ENCODE results near the gene RPL39. TPM values are rescaled to one million over a fixed set of nuclear protein-coding genes. Genes with fewer than 3 reads are reported as not detected.
A peak's percentile ranks its signal among the peaks of the same experiment; 100 is the strongest.

RPL39 gene
- total and polyA plus RNA-seq, 2 of the 8 experiments (the other 6 are each of a cell fraction or from before 2014, with no cell fraction given): 1,942 to 2,394 TPM

DNA sequence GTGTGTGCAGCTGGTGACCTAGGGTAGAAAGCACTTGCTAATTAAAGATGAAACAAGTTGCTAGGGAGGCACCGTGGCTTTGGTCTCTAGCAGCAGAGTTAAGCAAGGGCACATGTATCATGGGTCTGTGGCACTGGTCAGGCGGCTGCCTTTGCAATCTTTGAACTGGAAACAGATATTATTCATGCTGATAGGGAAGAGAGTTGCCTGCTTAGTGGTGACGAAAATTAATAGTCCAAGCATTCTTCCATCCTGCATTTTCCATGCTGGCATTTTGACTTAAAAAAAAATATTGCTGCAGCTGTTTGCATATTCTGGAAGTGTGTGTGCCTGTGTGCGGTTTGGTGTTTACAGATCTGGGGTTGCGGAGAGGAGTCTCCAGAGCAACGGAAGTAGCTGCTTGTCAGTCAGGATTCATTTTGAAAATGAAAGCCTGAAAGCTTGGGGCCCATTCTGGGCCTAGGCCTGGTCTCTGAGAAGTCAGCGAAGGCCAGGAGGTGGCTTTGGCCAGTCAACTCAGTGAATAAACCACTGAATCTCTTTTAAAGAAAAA, 35.4 kb downstream of the RPL39 start:
- H2AK5ac ChIP-seq (ENCODE audit: low read depth, low read length): 0 out of 2 replicates have a peak overlapping the region, but pooled peaks have one; percentile 53
- no peak for DNase-seq (ENCODE audit: low read depth in 1 of 2, low spot score in 2 of 2)
- H2BK20ac ChIP-seq (ENCODE audit: low read length): no peak overlapping the region
- no peak overlapping the region for H3K27ac ChIP-seq (ENCODE audit: low read depth, low read length)
- H4K20me1 ChIP-seq (replicated peaks in 1 of 2; ENCODE audit: control insufficient read depth in 1 of 2, insufficient read depth in 2 of 2, low read length in 2 of 2): no peaks in the 10 kb centered on the region
- peak overlapping the region; percentile 87 to 92; a peak in 2 of 4 replicates for H3K4me2 ChIP-seq (ENCODE audit: insufficient read depth in 1 of 2, low read depth in 2 of 2, low read length in 2 of 2)
- no peaks in the 10 kb centered on the region for H3K9me3 ChIP-seq (ENCODE audit: insufficient read depth in 2 of 2, low read depth in 1 of 2, low read length in 1 of 2)
- no peak overlapping the region for H2BK12ac ChIP-seq (ENCODE audit: low read depth, low read length)
- no peak overlapping the region for H4K5ac ChIP-seq (ENCODE audit: insufficient read length, low read depth, low read length)
- no peak for FAIRE-seq
- no peak overlapping the region for H3K9ac ChIP-seq (replicated peaks in 1 of 4; ENCODE audit: extremely low read depth in 1 of 4, low read depth in 3 of 4, low read length in 3 of 4)
- no peak overlapping the region for H2BK5ac ChIP-seq (ENCODE audit: low read depth, low read length)
- no peak overlapping the region for H4K8ac ChIP-seq (ENCODE audit: extremely low read depth, insufficient read depth, low read length)
- peaks cover 17% of the 10 kb centered on the region; the same call in 1 of the 2 replicates for H3K23me2 ChIP-seq (ENCODE audit: low read depth, low read length)
- H3K79me2 ChIP-seq (ENCODE audit: control insufficient read depth in 1 of 2, insufficient read depth in 2 of 2, low read length in 2 of 2): no peaks in the 10 kb centered on the region
- H3K4ac ChIP-seq (replicated peaks; ENCODE audit: insufficient read length, low read depth, low read length): no peak overlapping the region
- H3K56ac ChIP-seq (replicated peaks; ENCODE audit: insufficient read length, low read depth, low read length): no peak overlapping the region
- POLR2A ChIA-PET (ENCODE audit: partially characterized antibody): interaction anchor here (0.6 to 1.5 kb wide), 3 partner anchors 131 to 519 kb away, joined by 3 read pairs; no protein-coding TSS in a partner anchor
- no peak overlapping the region for H3K23ac ChIP-seq (ENCODE audit: insufficient read length)
- no peak overlapping the region for H3K18ac ChIP-seq (ENCODE audit: extremely low read depth, low read length)
- H3K14ac ChIP-seq (ENCODE audit: insufficient read length): no peak overlapping the region
- CTCF ChIA-PET (ENCODE audit: partially characterized antibody): interaction anchor here (1.0 to 3.8 kb wide), 4 partner anchors 12 to 146 kb away, joined by 3 to 20 read pairs (median 12); no protein-coding TSS in a partner anchor
- H3K79me1 ChIP-seq (ENCODE audit: low read depth, low read length): no peaks in the 10 kb centered on the region
- H4K91ac ChIP-seq (replicated peaks; ENCODE audit: insufficient read length, low read length): no peak overlapping the region
- no peaks in the 10 kb centered on the region for H3K36me3 ChIP-seq (ENCODE audit: control insufficient read depth in 2 of 4, insufficient read depth in 4 of 4, low read length in 3 of 4)
- 79% methylated on average over 7 of the region's 7 CpGs; no CpG with 5 or more reads in 1 of the 2 experiments for WGBS, 2 experiments (ENCODE audit: extremely low coverage in 1 of 2, insufficient coverage in 1 of 2, insufficient read length in 1 of 2, insufficient replicate concordance in 2 of 2, low coverage in 1 of 2, low lambda C conversion rate in 2 of 2, missing lambda C conversion rate in 1 of 2)
- H2AFZ ChIP-seq (ENCODE audit: low read length): no peak overlapping the region
- H3K4me1 ChIP-seq (replicated peaks in 1 of 4; ENCODE audit: control insufficient read depth in 3 of 4, insufficient read depth in 4 of 4, low read length in 3 of 4): peaks cover 4 to 21% (median 14%) of the 10 kb centered on the region in 4 experiments
- peaks cover 0 to 13% (median 5%) of the 10 kb centered on the region in 4 experiments; a peak in 5 of 7 replicates for H3K27me3 ChIP-seq (replicated peaks in 1 of 4; ENCODE audit: control insufficient read depth in 3 of 4, extremely low read depth in 1 of 4, insufficient read depth in 3 of 4, low read length in 3 of 4)
- no peak overlapping the region for H2BK15ac ChIP-seq (ENCODE audit: low read length)
- no peak overlapping the region; a peak in 1 of 8 replicates for H3K4me3 ChIP-seq (ENCODE audit: extremely low read depth in 1 of 4, insufficient read depth in 2 of 4, low read depth in 3 of 4, low read length in 4 of 4)
- no peak overlapping the region for H2BK120ac ChIP-seq (replicated peaks; ENCODE audit: low read depth, low read length)
- TF ChIP-seq EGR1 (IDR thresholded peaks at IDR 0.05; ENCODE audit: borderline replicate concordance, low read depth, low read length) (no peak), POU5F1 (IDR thresholded peaks at IDR 0.05; ENCODE audit: low read depth, low read length) (no peak), SUZ12 (IDR thresholded peaks at IDR 0.05; ENCODE audit: low read length) (no peak), CBX5 (IDR thresholded peaks at IDR 0.05; ENCODE audit: low read depth, low read length) (no peak), SP2 (IDR thresholded peaks at IDR 0.05; ENCODE audit: low read length) (no peak), KDM5A (IDR thresholded peaks at IDR 0.05; ENCODE audit: low read length) (no peak), TAF1 (IDR thresholded peaks at IDR 0.05; ENCODE audit: low read depth, low read length) (no peak), JUND (IDR thresholded peaks at IDR 0.05; ENCODE audit: low read length) (no peak), PHF8 (conservative IDR thresholded peaks at IDR 0.05; ENCODE audit: low read depth, low read length) (no peak), EZH2 (IDR thresholded peaks at IDR 0.05; ENCODE audit: low read depth, low read length, severe bottlenecking) (no peak), CTCF (IDR thresholded peaks at IDR 0.05; ENCODE audit: control extremely low read depth in 1 of 3, insufficient read depth in 1 of 3, low read depth in 1 of 3, low read length in 3 of 3) (no peak)
